OCI-LY1 (cell line): ENCODE data around the gene PREX1.

ENCODE experiments used
- H2AFZ ChIP-seq: fragments of 200-600 bp; sonication (generic), shearing (Covaris generic); 2 replicates; pipeline ENCODE4 v1.6.0; 2014; ENCODE audit warnings: antibody characterized with exemption, mild to moderate bottlenecking, low read length
- H3F3A ChIP-seq: fragments of 200-600 bp; sonication (generic), shearing (Covaris generic); 2 replicates; pipeline ENCODE4 v1.6.0; 2014; ENCODE audit warnings: mild to moderate bottlenecking, antibody characterized with exemption, low read length, moderate library complexity; ENCODE audit not compliant: insufficient read depth
- H3K27ac ChIP-seq: fragments of 200-600 bp; sonication (generic); 2 replicates; pipeline ENCODE4 v1.5.1; 2014; ENCODE audit warnings: low read length, mixed run types, mild to moderate bottlenecking, low read depth; ENCODE audit not compliant: poor library complexity, severe bottlenecking
- H3K27me3 ChIP-seq: fragments of 200-600 bp; sonication (generic); 2 replicates; pipeline ENCODE4 v1.6.0; 2014; ENCODE audit warnings: antibody characterized with exemption, mild to moderate bottlenecking, low read length, moderate library complexity; ENCODE audit not compliant: insufficient read depth
- H3K36me3 ChIP-seq: fragments of 200-600 bp; sonication (generic); 2 replicates; pipeline ENCODE4 v1.6.1; 2014; ENCODE audit warnings: mild to moderate bottlenecking, antibody characterized with exemption, low read length, moderate library complexity, mixed read lengths; ENCODE audit not compliant: insufficient read depth
- H3K4me1 ChIP-seq: fragments of 200-600 bp; sonication (generic); 2 replicates; pipeline ENCODE4 v1.5.1; 2014; ENCODE audit warnings: mild to moderate bottlenecking, low read length, moderate library complexity; ENCODE audit not compliant: insufficient read depth, severe bottlenecking
- H3K4me2 ChIP-seq: fragments of 200-600 bp; sonication (generic), shearing (Covaris generic); 2 replicates; pipeline ENCODE4 v1.6.1; 2014; ENCODE audit warnings: low read length
- H3K4me3 ChIP-seq: fragments of 200-600 bp; sonication (generic); 2 replicates; pipeline ENCODE4 v1.5.1; 2014; ENCODE audit warnings: low read length, low read depth, mild to moderate bottlenecking, mixed read lengths; ENCODE audit not compliant: poor library complexity, severe bottlenecking
- H3K79me2 ChIP-seq: fragments of 200-600 bp; shearing (Covaris generic); 2 replicates; pipeline ENCODE4 v1.6.1; 2016; ENCODE audit warnings: mixed run types, low read length, mixed read lengths; ENCODE audit not compliant: insufficient read depth
- H3K9ac ChIP-seq: fragments of 200-600 bp; sonication (generic), shearing (Covaris generic); 2 replicates; pipeline ENCODE4 v1.6.1; 2014; ENCODE audit warnings: mild to moderate bottlenecking, low read length, mixed read lengths
- H3K9me2 ChIP-seq: fragments of 200-600 bp; sonication (generic), shearing (Covaris generic); 2 replicates; pipeline ENCODE4 v1.6.1; 2014; ENCODE audit warnings: low read depth, mild to moderate bottlenecking, low read length, mixed read lengths
- H3K9me3 ChIP-seq: fragments of 200-600 bp; shearing (Covaris generic); 2 replicates; pipeline ENCODE4 v1.6.1; 2014; ENCODE audit warnings: low read length, mixed read lengths
- H4K20me1 ChIP-seq: fragments of 200-600 bp; sonication (generic), shearing (Covaris generic); 2 replicates; pipeline ENCODE4 v1.6.0; 2016; ENCODE audit warnings: mild to moderate bottlenecking, low read length; ENCODE audit not compliant: insufficient read depth
- EZH2 ChIP-seq: fragments of 200-600 bp; sonication (generic), shearing (Covaris generic); IDR thresholded peaks from 2 replicates; pipeline ENCODE4 v1.8.0; 2017; ENCODE audit warnings: borderline replicate concordance, mixed run types, mild to moderate bottlenecking, antibody characterized with exemption, low read length, moderate library complexity, mixed read lengths
- TF ChIP-seq, protein P1 (sequence below): fragments of 200-600 bp; sonication (generic), shearing (Covaris generic); IDR thresholded peaks from 2 replicates; pipeline ENCODE4 v1.5.1; 2017; ENCODE audit warnings: mild to moderate bottlenecking, antibody characterized with exemption, low read length, moderate library complexity, mixed read lengths

PREX1 gene

DNA sequence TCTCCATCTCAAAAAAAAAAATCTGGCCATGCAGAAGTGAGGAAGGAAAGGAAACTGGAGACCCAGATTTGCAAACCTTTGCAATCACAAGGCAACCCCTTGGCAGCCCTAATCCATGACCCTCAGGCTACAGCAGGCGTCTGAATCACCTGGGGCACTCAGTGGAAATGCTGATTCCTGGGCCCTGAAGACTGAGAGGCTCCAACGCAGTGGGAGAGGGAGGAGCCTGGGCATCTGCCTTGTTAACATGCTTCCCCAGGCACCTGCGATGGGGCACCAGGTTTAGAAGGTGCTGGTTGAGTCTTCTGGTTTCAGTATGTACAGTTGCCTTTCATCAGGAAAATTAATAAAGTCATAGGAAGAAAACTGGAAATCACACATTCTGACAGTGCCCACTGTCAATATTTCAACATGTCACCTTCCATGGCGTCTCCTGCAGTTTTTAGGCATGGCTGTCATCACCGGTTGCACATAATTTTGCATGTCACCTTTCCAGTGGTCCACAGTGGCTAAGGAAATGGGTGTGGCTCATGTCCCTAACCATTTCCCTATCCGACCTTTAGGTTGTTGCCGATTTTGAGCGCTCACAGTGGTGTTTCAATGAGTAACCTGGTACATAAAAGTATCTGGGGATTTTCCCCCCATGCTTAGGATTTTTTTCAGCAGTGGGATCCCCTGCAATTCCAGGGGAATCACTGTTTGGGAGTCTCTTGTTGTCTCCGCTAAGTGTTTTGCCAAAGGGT lies 56.9 kb downstream of the PREX1 start:
- H3K9ac ChIP-seq: no peak overlapping the region
- H3K4me2 ChIP-seq: no peak overlapping the region
- H3K79me2 ChIP-seq: no peaks in the 10 kb centered on the region
- no peaks in the 10 kb centered on the region for H3K9me2 ChIP-seq
- H4K20me1 ChIP-seq: no peaks in the 10 kb centered on the region
- no peaks in the 10 kb centered on the region for H3F3A ChIP-seq
- no peak overlapping the region for H3K4me3 ChIP-seq
- no peaks in the 10 kb centered on the region for H3K4me1 ChIP-seq
- TF ChIP-seq, protein P1, sequence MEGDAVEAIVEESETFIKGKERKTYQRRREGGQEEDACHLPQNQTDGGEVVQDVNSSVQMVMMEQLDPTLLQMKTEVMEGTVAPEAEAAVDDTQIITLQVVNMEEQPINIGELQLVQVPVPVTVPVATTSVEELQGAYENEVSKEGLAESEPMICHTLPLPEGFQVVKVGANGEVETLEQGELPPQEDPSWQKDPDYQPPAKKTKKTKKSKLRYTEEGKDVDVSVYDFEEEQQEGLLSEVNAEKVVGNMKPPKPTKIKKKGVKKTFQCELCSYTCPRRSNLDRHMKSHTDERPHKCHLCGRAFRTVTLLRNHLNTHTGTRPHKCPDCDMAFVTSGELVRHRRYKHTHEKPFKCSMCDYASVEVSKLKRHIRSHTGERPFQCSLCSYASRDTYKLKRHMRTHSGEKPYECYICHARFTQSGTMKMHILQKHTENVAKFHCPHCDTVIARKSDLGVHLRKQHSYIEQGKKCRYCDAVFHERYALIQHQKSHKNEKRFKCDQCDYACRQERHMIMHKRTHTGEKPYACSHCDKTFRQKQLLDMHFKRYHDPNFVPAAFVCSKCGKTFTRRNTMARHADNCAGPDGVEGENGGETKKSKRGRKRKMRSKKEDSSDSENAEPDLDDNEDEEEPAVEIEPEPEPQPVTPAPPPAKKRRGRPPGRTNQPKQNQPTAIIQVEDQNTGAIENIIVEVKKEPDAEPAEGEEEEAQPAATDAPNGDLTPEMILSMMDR: no peak
- TF ChIP-seq EZH2: no peak
- no peaks in the 10 kb centered on the region; the same call in 1 of the 2 replicates for H3K36me3 ChIP-seq
- H3K9me3 ChIP-seq: no peaks in the 10 kb centered on the region
- no peak overlapping the region for H3K27ac ChIP-seq
- no peaks in the 10 kb centered on the region; the same call in 1 of the 2 replicates for H3K27me3 ChIP-seq
- H2AFZ ChIP-seq: no peak overlapping the region

DNA sequence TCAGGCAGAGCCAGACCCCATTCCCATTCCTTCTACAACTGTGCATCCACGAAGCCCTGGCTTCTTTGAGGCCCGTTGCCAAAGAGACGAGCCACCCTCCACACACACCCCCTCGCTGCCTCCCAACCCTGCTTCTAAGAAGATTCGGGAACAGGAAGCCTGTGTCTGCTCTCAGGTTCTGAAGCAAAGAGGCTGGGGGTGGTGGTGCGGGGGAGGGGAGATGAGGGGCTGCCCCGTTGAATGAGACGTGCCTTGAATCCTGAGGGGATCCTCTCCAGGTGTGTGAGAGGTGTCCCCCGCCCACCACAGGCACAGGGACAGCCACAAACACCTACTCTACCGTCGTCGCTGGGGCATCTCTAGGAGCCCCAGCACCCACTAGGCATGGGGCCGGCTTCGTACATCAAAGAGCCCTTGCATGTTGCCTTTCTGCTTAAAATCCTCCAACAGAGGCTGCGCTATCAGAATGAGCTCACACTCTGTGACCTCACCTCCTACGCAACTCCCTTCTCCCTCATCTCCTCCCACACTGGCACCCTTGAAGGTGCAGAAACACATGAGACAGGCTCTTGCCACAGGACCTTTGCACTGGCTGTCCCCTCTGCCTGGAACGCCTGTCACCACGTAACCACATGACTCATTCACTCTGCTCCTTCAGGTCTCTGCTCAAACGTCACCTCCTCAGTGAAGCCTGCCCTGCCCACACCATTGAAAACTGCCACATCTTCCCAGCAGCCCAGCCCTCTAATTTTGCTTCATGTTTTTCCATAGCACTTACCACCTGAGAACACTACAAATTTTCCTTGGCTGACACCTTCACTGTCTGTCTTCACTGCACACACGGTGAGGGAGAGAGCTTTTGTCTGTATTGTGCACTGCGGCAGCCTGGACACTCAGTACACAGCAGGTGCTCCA lies 58.5 kb downstream of the PREX1 start:
- Histone ChIP-seq H3K4me3 (no peak overlapping the region), H3K9ac (no peak overlapping the region), H3K79me2 (no peaks in the 10 kb centered on the region), H3K9me2 (no peaks in the 10 kb centered on the region), H3K9me3 (no peaks in the 10 kb centered on the region), H3F3A (no peaks in the 10 kb centered on the region), H4K20me1 (no peaks in the 10 kb centered on the region), H3K27ac (no peak overlapping the region), H3K4me1 (no peaks in the 10 kb centered on the region), H3K27me3 (0 out of 2 replicates have a peak, but pooled peaks cover 9% of the 10 kb centered on the region), H3K4me2 (no peak overlapping the region), H3K36me3 (no peaks in the 10 kb centered on the region), H2AFZ (no peak overlapping the region)
- no peak for TF ChIP-seq EZH2
- TF ChIP-seq, protein P1: no peak

DNA sequence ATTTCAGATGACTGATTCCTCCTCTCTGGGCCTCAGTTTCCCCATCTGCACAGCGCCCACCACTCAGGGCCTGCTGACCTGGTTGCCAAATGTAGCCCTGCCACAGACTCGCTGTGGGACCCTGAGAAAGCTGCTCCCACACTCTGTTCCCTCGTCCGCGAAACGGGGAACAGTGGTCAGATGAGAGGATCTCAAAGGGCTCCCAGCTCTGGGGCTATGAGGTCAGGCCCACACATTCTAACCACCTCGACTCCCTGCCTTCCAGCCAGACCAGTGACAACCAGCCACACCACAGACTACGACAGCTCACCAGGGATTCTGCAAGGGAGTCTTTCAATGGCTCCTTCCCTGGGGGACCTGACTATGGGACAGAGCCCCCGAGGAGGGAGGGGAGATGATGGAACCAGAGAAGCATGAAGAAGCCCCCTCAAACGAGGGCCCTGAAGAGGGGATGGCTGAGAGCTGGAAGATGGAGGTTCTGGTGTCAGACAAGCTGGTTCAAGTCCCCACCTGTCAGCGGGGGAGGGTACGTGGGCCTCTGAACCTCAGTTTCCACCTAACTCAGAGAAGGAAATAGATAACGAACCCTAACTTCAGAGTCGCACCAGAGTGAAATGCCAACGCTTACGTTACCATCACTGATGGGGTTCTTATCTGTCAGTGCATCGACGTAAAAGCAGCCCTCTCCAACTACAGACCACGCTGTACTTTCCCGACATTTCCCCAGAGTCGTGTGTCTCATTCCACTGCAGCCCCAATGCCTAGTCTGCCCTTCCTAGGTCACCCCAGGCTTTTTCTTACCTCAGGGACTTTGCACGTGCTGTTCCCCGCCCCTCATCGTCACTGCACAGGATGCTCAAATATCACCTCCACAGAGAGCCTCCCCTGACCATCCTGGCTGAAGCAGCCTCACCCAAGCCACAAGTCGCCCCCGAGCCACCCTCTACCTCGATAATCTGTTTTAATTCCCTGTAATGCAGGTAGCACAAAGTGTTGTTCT lies 60.5 kb downstream of the PREX1 start:
- TF ChIP-seq, protein P1: no peak
- TF ChIP-seq EZH2: no peak
- H3K4me1 ChIP-seq: no peaks in the 10 kb centered on the region

More for the DNA sequence above, 60.5 kb downstream of the PREX1 start:
- no peak overlapping the region for H3K4me2 ChIP-seq
- no peak overlapping the region for H2AFZ ChIP-seq
- H3K9me2 ChIP-seq: no peaks in the 10 kb centered on the region
- no peaks in the 10 kb centered on the region for H3K79me2 ChIP-seq
- H3K9me3 ChIP-seq: no peaks in the 10 kb centered on the region
- no peaks in the 10 kb centered on the region for H3F3A ChIP-seq
- no peaks in the 10 kb centered on the region for H3K36me3 ChIP-seq
- H3K4me3 ChIP-seq: no peak overlapping the region
- H4K20me1 ChIP-seq: no peaks in the 10 kb centered on the region
- 0 out of 2 replicates have a peak, but pooled peaks cover 9% of the 10 kb centered on the region for H3K27me3 ChIP-seq
- H3K9ac ChIP-seq: no peak overlapping the region
- H3K27ac ChIP-seq: no peak overlapping the region
